ENCODE measurements around the gene GATB. TPM values are rescaled to one million over a fixed set of nuclear protein-coding genes. Genes with fewer than 3 reads are reported as not detected.

GATB gene
- total RNA-seq, 1 experiment from 2014 or later = 21.2 TPM

GRCh38 chr4:151744614-151745013 is 16.2 kb downstream of the GATB start:
- H3K23ac ChIP-seq (ENCODE audit: insufficient read length, low read depth, low read length) = no peak overlapping the region
- H3K4me2 ChIP-seq (ENCODE audit: insufficient read depth, insufficient read length, low read length) = no peak overlapping the region
- no peaks in the 10 kb centered on the region for H3K27me3 ChIP-seq (ENCODE audit: insufficient read depth, low read length)
- Mint-ChIP-seq H3K4me1 (peaks cover 26 to 31% of the 10 kb centered on the region in 2 experiments), H3K4me3 (no peak overlapping the region), H3K27me3 (ENCODE audit: low read depth) (no peaks in the 10 kb centered on the region), H3K36me3 (ENCODE audit: insufficient read depth in 1 of 3, low read depth in 3 of 3) (peaks cover 0 to 3% (median under 1%) of the 10 kb centered on the region in 3 experiments; a peak in 5 of 7 replicates), H3K9me3 (no peaks in the 10 kb centered on the region; a peak in 2 of 5 replicates), H3K27ac (peak overlapping the region in 2 of 3 experiments; percentile 7 to 58; a peak in 5 of 7 replicates)
- no peak overlapping the region for H3K18ac ChIP-seq (ENCODE audit: insufficient read length, low read depth, low read length)
- peaks cover 4% of the 10 kb centered on the region; the same call in 1 of the 2 replicates for H3K4me1 ChIP-seq (ENCODE audit: insufficient read depth, low read length)
- H3T11ph ChIP-seq (ENCODE audit: low read length) = no peak overlapping the region
- H3K56ac ChIP-seq (ENCODE audit: insufficient read length, low read depth, low read length) = no peak overlapping the region
- no peak overlapping the region for H2BK120ac ChIP-seq (ENCODE audit: low read depth, low read length, poor library complexity, severe bottlenecking)
- no peak overlapping the region for H2BK15ac ChIP-seq (ENCODE audit: low read depth, low read length)
- no peak overlapping the region for H4K8ac ChIP-seq (replicated peaks; ENCODE audit: insufficient read length, low read depth, low read length)
- H2BK12ac ChIP-seq (ENCODE audit: insufficient read length, low read depth, low read length) = no peak overlapping the region
- H3K4ac ChIP-seq (ENCODE audit: low read depth, low read length) = no peak overlapping the region
- H4K20me1 ChIP-seq (ENCODE audit: control insufficient read depth, insufficient read depth, insufficient read length) = no peaks in the 10 kb centered on the region
- H3K9me3 ChIP-seq (ENCODE audit: control insufficient read depth, low read depth, low read length) = no peaks in the 10 kb centered on the region
- H4K91ac ChIP-seq (ENCODE audit: insufficient read length, low read depth, low read length) = no peak overlapping the region
- WGBS (ENCODE audit: extremely low coverage, insufficient read length, low lambda C conversion rate) = no CpG with 5 or more reads among the region's 1 CpG
- no peak overlapping the region for H2BK5ac ChIP-seq (ENCODE audit: insufficient read length, low read length)
- no peak overlapping the region for H2AFZ ChIP-seq (ENCODE audit: low read length)
- H3K27ac ChIP-seq (ENCODE audit: insufficient read length, low read depth, low read length) = no peak overlapping the region
- no peak overlapping the region for H2BK20ac ChIP-seq (ENCODE audit: low read depth, low read length, poor library complexity, severe bottlenecking)
- no peaks in the 10 kb centered on the region for H3K79me2 ChIP-seq (ENCODE audit: insufficient read depth, low read length)
- no peak overlapping the region for H3K9ac ChIP-seq (ENCODE audit: extremely low read depth, insufficient read length, low read length)
- H2AK5ac ChIP-seq (ENCODE audit: insufficient read length, low read length) = no peak overlapping the region
- DNase-seq = no peak
- no peak overlapping the region for H3K14ac ChIP-seq (ENCODE audit: insufficient read depth, low read length)
- no peaks in the 10 kb centered on the region for H3K23me2 ChIP-seq (ENCODE audit: insufficient read length, low read depth, low read length, poor library complexity, severe bottlenecking)
- no peaks in the 10 kb centered on the region for H3K79me1 ChIP-seq (ENCODE audit: insufficient read depth, low read depth, low read length, poor library complexity, severe bottlenecking)
- TF ChIP-seq CTCF (conservative IDR thresholded peaks at IDR 0.05) = no peak
- no peak overlapping the region for H4K5ac ChIP-seq (ENCODE audit: insufficient read length, low read depth, low read length)

All from H9 (cell line).